Naive thymus-derived CD4-positive, alpha-beta T cell (primary cell): ENCODE results near the gene BPIFB4. TPM values are rescaled to one million over a fixed set of nuclear protein-coding genes. Genes with fewer than 3 reads are reported as not detected.

ENCODE experiments used
- ATAC-seq: fragments of 150-1000 bp; cut with Tn5 transposase; 2 replicates; pipeline ENCODE4 v1.10.0; 2021; ENCODE audit warnings: mild to moderate bottlenecking, moderate library complexity
- CTCF ChIA-PET: fragments of 350-600 bp; sonication (Branson Sonifier 250); formaldehyde crosslinking; loops from one replicate; lab custom pipeline; 2021; ENCODE audit warnings: antibody characterized with exemption; lab: Charles Lee
- POLR2A ChIA-PET: fragments of 350-600 bp; sonication (Branson Sonifier 250); formaldehyde crosslinking; loops from one replicate; lab custom pipeline; 2021; ENCODE audit warnings: antibody characterized with exemption, inconsistent platforms; lab: Charles Lee
- DNase-seq, 9 donors: peaks; one replicate each; pipeline versions ENCODE4 v3.0.0 to v3.0.0-alpha.2; 2020 to 2022; ENCODE audit warnings: mixed read lengths in 1 of 9
- H3K27ac ChIP-seq: one replicate; pipeline ENCODE4 v1.7.0; 2013; ENCODE audit warnings: mild to moderate bottlenecking, low read depth, low read length, moderate library complexity
- H3K27me3 ChIP-seq, 2 donors: one replicate each; pipeline ENCODE4 v1.7.0; 2013; ENCODE audit warnings: low read length in 2 of 2, mild to moderate bottlenecking in 2 of 2, moderate library complexity in 2 of 2; ENCODE audit not compliant: control insufficient read depth in 2 of 2, insufficient read depth in 2 of 2
- H3K36me3 ChIP-seq, 3 experiments: 1 replicate in 2 of 3; 2 replicates in 1 of 3; pipeline ENCODE4 v1.7.0; 2013; ENCODE audit warnings: low read length in 3 of 3, mild to moderate bottlenecking in 3 of 3, moderate library complexity in 1 of 3; ENCODE audit not compliant: insufficient read depth in 3 of 3, control insufficient read depth in 2 of 3
- H3K4me1 ChIP-seq, 2 donors: one replicate each; pipeline ENCODE4 v1.7.0; 2013; ENCODE audit warnings: low read length in 2 of 2, mild to moderate bottlenecking in 2 of 2, moderate library complexity in 1 of 2; ENCODE audit not compliant: control insufficient read depth in 2 of 2, insufficient read depth in 2 of 2
- H3K4me3 ChIP-seq: 2 replicates; pipeline ENCODE4 v1.7.0; 2013; ENCODE audit warnings: mild to moderate bottlenecking, low read length
- H3K9me3 ChIP-seq, 3 experiments: 1 replicate in 2 of 3; 2 replicates in 1 of 3; pipeline ENCODE4 v1.7.0; 2013; ENCODE audit warnings: low read length in 3 of 3; ENCODE audit not compliant: control insufficient read depth in 2 of 3
- H3K27ac Mint-ChIP-seq, 9 donors: one replicate each; pipeline ENCODE4 v1.8.0; 2020 to 2022; ENCODE audit warnings: mixed read lengths in 9 of 9, mild to moderate bottlenecking in 8 of 9, moderate library complexity in 5 of 9, inconsistent platforms in 2 of 9
- H3K27me3 Mint-ChIP-seq, 5 donors: one replicate each; pipeline ENCODE4 v1.8.0; 2021 to 2022; ENCODE audit warnings: mixed read lengths in 5 of 5, mild to moderate bottlenecking in 1 of 5
- H3K36me3 Mint-ChIP-seq, 5 donors: one replicate each; pipeline ENCODE4 v1.8.0; 2020 to 2022; ENCODE audit warnings: mixed read lengths in 5 of 5, mild to moderate bottlenecking in 3 of 5, inconsistent platforms in 1 of 5
- H3K4me1 Mint-ChIP-seq, 7 donors: one replicate each; pipeline ENCODE4 v1.8.0; 2020 to 2022; ENCODE audit warnings: mixed read lengths in 7 of 7, mild to moderate bottlenecking in 3 of 7, inconsistent platforms in 1 of 7
- H3K4me3 Mint-ChIP-seq, 10 donors: one replicate each; pipeline ENCODE4 v1.8.0; 2020 to 2022; ENCODE audit warnings: mild to moderate bottlenecking in 10 of 10, mixed read lengths in 10 of 10, moderate library complexity in 6 of 10, inconsistent platforms in 2 of 10
- H3K9me3 Mint-ChIP-seq, 11 donors: one replicate each; pipeline ENCODE4 v1.8.0; 2020 to 2022; ENCODE audit warnings: mixed read lengths in 11 of 11, mild to moderate bottlenecking in 4 of 11, inconsistent platforms in 1 of 11, moderate library complexity in 1 of 11
- intact Hi-C, 2 donors: fragments of 100-400 bp; cut with micrococcal nuclease; formaldehyde crosslinking; loops; one replicate each; pipeline ENCODE4 v1.15.1; 2023
- polyA plus RNA-seq, 2 donors: library from polyadenylated mRNA; unstranded; fragments of 300-500 nt; fragmentation: Illumina TruSeq; gene quantifications; one replicate each; pipeline ENCODE4 v1.2.3, GENCODE V29; 2021
- total RNA-seq, 6 experiments: library from RNA in 5 of 6; stranded (reverse) in 5 of 6; gene quantifications; 1 replicate in 5 of 6; 2 replicates in 1 of 6; pipeline ENCODE4 v1.2.3 and lab custom pipeline; 2021 to 2026

BPIFB4 gene
- total RNA-seq (not detected), polyA plus RNA-seq (not detected), total RNA-seq (lab: John Stamatoyannopoulos, UW) (not detected)

DNA sequence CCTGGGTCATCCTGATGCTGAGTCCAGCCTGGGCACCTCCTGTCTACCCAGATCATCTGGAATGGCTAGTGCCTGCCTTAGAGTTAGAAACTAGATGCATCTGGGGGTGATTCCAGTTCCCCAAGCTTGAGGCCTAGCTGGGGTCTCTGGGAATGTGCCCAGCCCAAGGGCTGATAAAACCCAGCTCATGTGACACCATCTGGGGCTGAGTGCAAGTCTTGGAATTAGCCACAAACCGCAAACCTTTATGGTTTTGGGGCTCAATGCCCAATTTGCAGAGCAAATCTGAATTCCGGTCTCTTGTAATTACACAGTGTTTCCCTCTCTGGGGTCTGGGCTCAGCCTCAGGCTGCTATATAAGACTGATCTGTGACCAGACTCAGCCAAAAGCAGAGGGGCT, at the start of gene BPIFB4:
Gene BPIFB4, plus strand, starts transcription at position 385 of the 400 bp plus-strand sequence. CDS start 1,884 bp downstream, outside the sequence.
- ChIA-PET CTCF (no interaction called here), POLR2A (no interaction called here)
- H3K36me3 ChIP-seq = no peaks in the 10 kb centered on the region
- DNase-seq = no peak
- H3K27me3 ChIP-seq = no peaks in the 10 kb centered on the region
- H3K4me1 ChIP-seq = no peaks in the 10 kb centered on the region
- Mint-ChIP-seq H3K27ac (peak within 1 kb of the TSS in 1 of 9 donors; percentile 5), H3K9me3 (peaks cover 0 to 6% (median 0%) of the 10 kb centered on the region in 11 donors), H3K4me3 (no peak within 1 kb of the TSS), H3K27me3 (peaks cover 0 to 7% (median 0%) of the 10 kb centered on the region in 5 donors), H3K36me3 (no peaks in the 10 kb centered on the region), H3K4me1 (peaks cover 0 to 14% (median 6%) of the 10 kb centered on the region in 7 donors)
- H3K27ac ChIP-seq = no peak within 1 kb of the TSS
- H3K4me3 ChIP-seq = no peak within 1 kb of the TSS
- intact Hi-C loops = no loop called here
- H3K9me3 ChIP-seq = no peaks in the 10 kb centered on the region
- no peak for ATAC-seq

- peaks cover 0 to 5% (median 0%) of the 10 kb centered on the region in 7 donors for H3K4me1 Mint-ChIP-seq
- CTCF ChIA-PET = no interaction called here
- H3K27me3 Mint-ChIP-seq = no peaks in the 10 kb centered on the region
- ATAC-seq (no peak), DNase-seq (no peak)
- no peak overlapping the region for H3K4me3 Mint-ChIP-seq
- POLR2A ChIA-PET = no interaction called here
- Histone ChIP-seq H3K9me3 (peaks cover 0 to 10% (median 0%) of the 10 kb centered on the region in 3 experiments), H3K27me3 (no peaks in the 10 kb centered on the region), H3K4me3 (no peak overlapping the region), H3K27ac (no peak overlapping the region), H3K36me3 (no peaks in the 10 kb centered on the region), H3K4me1 (no peaks in the 10 kb centered on the region)
- intact Hi-C loops = no loop called here
- H3K36me3 Mint-ChIP-seq = peaks cover 0 to 9% (median 3%) of the 10 kb centered on the region in 5 donors
- H3K9me3 Mint-ChIP-seq = peaks cover 0 to 17% (median 6%) of the 10 kb centered on the region in 11 donors
- H3K27ac Mint-ChIP-seq = no peak overlapping the region
These were observed 49.4 kb upstream of the BPIFB4 start for GRCh38 chr20:33030076-33030475.

DNA sequence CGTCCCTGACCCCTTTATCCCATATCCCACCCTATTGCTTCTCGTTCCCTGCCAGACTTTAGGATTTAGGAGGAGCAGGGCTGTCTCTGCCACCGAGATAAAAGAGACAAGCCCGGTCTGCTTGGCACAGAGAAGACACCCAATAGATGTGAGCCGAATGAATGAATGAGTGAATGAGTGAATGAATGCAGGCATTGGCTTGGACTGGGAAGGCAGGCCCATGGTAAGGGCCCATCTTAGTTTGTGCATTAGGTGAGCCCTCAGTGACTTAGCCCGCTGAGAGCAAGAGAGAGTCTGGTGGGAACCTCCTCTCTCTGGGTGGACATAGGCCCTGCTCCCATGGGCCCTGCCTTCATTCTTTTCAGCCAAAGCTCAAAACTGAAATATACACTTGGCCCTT, 48.9 kb upstream of the BPIFB4 start:
- H3K9me3 Mint-ChIP-seq = peaks cover 0 to 17% (median 6%) of the 10 kb centered on the region in 11 donors
- no peak overlapping the region for H3K4me3 Mint-ChIP-seq
- H3K9me3 ChIP-seq = peaks cover 0 to 10% (median 0%) of the 10 kb centered on the region in 3 experiments
- DNase-seq (no peak), ATAC-seq (no peak)
- CTCF ChIA-PET = no interaction called here
- no peaks in the 10 kb centered on the region for H3K27me3 Mint-ChIP-seq
- H3K4me3 ChIP-seq = no peak overlapping the region
- intact Hi-C loops = no loop called here
- H3K27me3 ChIP-seq = no peaks in the 10 kb centered on the region
- H3K27ac Mint-ChIP-seq = no peak overlapping the region
- peaks cover 0 to 5% (median 0%) of the 10 kb centered on the region in 7 donors for H3K4me1 Mint-ChIP-seq
- H3K4me1 ChIP-seq = no peaks in the 10 kb centered on the region
- POLR2A ChIA-PET = no interaction called here
- no peak overlapping the region for H3K27ac ChIP-seq
- H3K36me3 ChIP-seq = no peaks in the 10 kb centered on the region
- H3K36me3 Mint-ChIP-seq = peaks cover 0 to 9% (median 3%) of the 10 kb centered on the region in 5 donors

- Mint-ChIP-seq H3K36me3 (peaks cover 0 to 9% (median 3%) of the 10 kb centered on the region in 5 donors), H3K4me3 (no peak within 1 kb of the TSS), H3K27me3 (no peaks in the 10 kb centered on the region), H3K4me1 (peaks cover 0 to 5% (median 0%) of the 10 kb centered on the region in 7 donors), H3K9me3 (peaks cover 0 to 17% (median 6%) of the 10 kb centered on the region in 11 donors), H3K27ac (peak within 1 kb of the TSS in 1 of 9 donors; percentile 12)
- intact Hi-C loops = no loop called here
- POLR2A ChIA-PET = no interaction called here
- Histone ChIP-seq H3K27me3 (no peaks in the 10 kb centered on the region), H3K9me3 (peaks cover 0 to 10% (median 0%) of the 10 kb centered on the region in 3 experiments), H3K36me3 (no peaks in the 10 kb centered on the region), H3K27ac (no peak within 1 kb of the TSS), H3K4me1 (no peaks in the 10 kb centered on the region), H3K4me3 (no peak within 1 kb of the TSS)
- CTCF ChIA-PET = no interaction called here
- no peak for ATAC-seq
- DNase-seq = no peak
These were observed 47.9 kb upstream of the BPIFB4 start, which contains the start of gene BPIFB6 for GRCh38 chr20:33031531-33031930. TSS of gene BPIFB6 (plus strand) at chr20:33031648. CDS start at chr20:33031648, 0 bp downstream.

GRCh38 chr20:33032555-33032954, 46.9 kb upstream of the BPIFB4 start:
- Histone ChIP-seq H3K36me3 (no peaks in the 10 kb centered on the region), H3K27ac (no peak overlapping the region), H3K4me1 (no peaks in the 10 kb centered on the region), H3K27me3 (no peaks in the 10 kb centered on the region), H3K9me3 (peaks cover 0 to 10% (median 0%) of the 10 kb centered on the region in 3 experiments), H3K4me3 (no peak overlapping the region)
- POLR2A ChIA-PET = interaction anchor here (0.5 kb wide), 1 partner anchor 42 kb away, joined by 3 read pairs; no protein-coding TSS in a partner anchor
- Mint-ChIP-seq H3K4me3 (no peak overlapping the region), H3K36me3 (peaks cover 0 to 9% (median 3%) of the 10 kb centered on the region in 5 donors), H3K27ac (peak overlapping the region in 1 of 9 donors; percentile 12), H3K9me3 (peaks cover 0 to 17% (median 6%) of the 10 kb centered on the region in 11 donors), H3K4me1 (peaks cover 0 to 5% (median 0%) of the 10 kb centered on the region in 7 donors), H3K27me3 (no peaks in the 10 kb centered on the region)
- no peak for DNase-seq
- intact Hi-C loops = no loop called here
- ATAC-seq = no peak
- CTCF ChIA-PET = no interaction called here

DNA sequence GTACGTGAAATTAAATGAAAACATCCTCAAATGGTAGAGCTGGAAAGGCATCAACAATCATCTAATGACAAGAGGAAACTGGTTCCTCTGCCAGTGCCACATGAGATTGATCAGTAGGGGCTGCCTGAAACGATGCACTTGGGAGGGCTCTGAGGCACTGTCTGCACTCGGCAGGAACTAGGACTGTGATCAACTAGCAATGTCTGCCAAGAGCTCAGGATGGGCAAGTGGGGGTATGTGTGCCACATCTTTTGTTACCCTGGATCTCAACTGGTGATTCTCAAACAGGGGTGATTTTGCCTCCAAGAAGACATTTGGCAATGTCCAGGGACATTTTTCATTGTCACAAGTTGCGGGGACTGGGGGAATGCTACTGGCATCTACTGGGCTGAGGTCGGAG, 46.1 kb upstream of the BPIFB4 start:
- Mint-ChIP-seq H3K9me3 (peaks cover 3 to 17% (median 6%) of the 10 kb centered on the region in 11 donors), H3K36me3 (peaks cover 0 to 9% (median 3%) of the 10 kb centered on the region in 5 donors), H3K4me3 (no peak overlapping the region), H3K27me3 (peaks cover 0 to 3% (median 0%) of the 10 kb centered on the region in 5 donors), H3K27ac (no peak overlapping the region), H3K4me1 (peaks cover 0 to 12% (median 0%) of the 10 kb centered on the region in 7 donors)
- Histone ChIP-seq H3K9me3 (peaks cover 0 to 10% (median 0%) of the 10 kb centered on the region in 3 experiments), H3K4me1 (no peaks in the 10 kb centered on the region), H3K4me3 (no peak overlapping the region), H3K27ac (no peak overlapping the region), H3K36me3 (no peaks in the 10 kb centered on the region), H3K27me3 (no peaks in the 10 kb centered on the region)
- DNase-seq (no peak), ATAC-seq (no peak)
- POLR2A ChIA-PET = no interaction called here
- intact Hi-C loops = no loop called here
- CTCF ChIA-PET = no interaction called here

- Mint-ChIP-seq H3K36me3 (peaks cover 0 to 9% (median 3%) of the 10 kb centered on the region in 5 donors), H3K27me3 (peaks cover 0 to 3% (median 0%) of the 10 kb centered on the region in 5 donors), H3K4me1 (peaks cover 0 to 12% (median 0%) of the 10 kb centered on the region in 7 donors), H3K4me3 (no peak overlapping the region), H3K9me3 (peaks cover 3 to 17% (median 6%) of the 10 kb centered on the region in 11 donors), H3K27ac (peak overlapping the region in 1 of 9 donors; percentile 15)
- no peak for DNase-seq
- no peak overlapping the region for H3K27ac ChIP-seq
- ChIA-PET CTCF (no interaction called here), POLR2A (no interaction called here)
- no peaks in the 10 kb centered on the region for H3K27me3 ChIP-seq
- H3K4me1 ChIP-seq = no peaks in the 10 kb centered on the region
- ATAC-seq = no peak
- no peak overlapping the region for H3K4me3 ChIP-seq
- intact Hi-C loops = no loop called here
- no peaks in the 10 kb centered on the region for H3K36me3 ChIP-seq
- peaks cover 0 to 10% (median 0%) of the 10 kb centered on the region in 3 experiments for H3K9me3 ChIP-seq
These were observed 45.3 kb upstream of the BPIFB4 start for GRCh38 chr20:33034115-33034514.
